Breast epithelium (tissue), 4 donors: ENCODE measurements around the gene IRF6. TPM values are rescaled to one million over a fixed set of nuclear protein-coding genes. Genes with fewer than 3 reads are reported as not detected.

ENCODE experiments used
- DNase-seq, 2 donors: peaks; one replicate each; pipeline ENCODE4 v3.0.0-alpha.2; 2019; ENCODE audit warnings: low spot score in 2 of 2
- H3K27ac ChIP-seq, 2 donors: fragments of 200-600 bp; sonication (generic) in 1 of 2; one replicate each; pipeline ENCODE4 v1.5.1; 2016 to 2019; ENCODE audit warnings: mild to moderate bottlenecking in 1 of 2
- H3K27me3 ChIP-seq, 2 donors: fragments of 200-600 bp; sonication (generic) in 1 of 2; one replicate each; pipeline versions ENCODE4 v1.5.1 to v1.6.0; 2017 to 2019; ENCODE audit warnings: control low read depth in 1 of 2, mild to moderate bottlenecking in 1 of 2
- H3K36me3 ChIP-seq: fragments of 200-600 bp; one replicate; pipeline ENCODE4 v1.5.1; 2019
- H3K4me1 ChIP-seq, 2 donors: fragments of 200-600 bp; sonication (generic); one replicate each; pipeline ENCODE4 v1.5.1; 2016 to 2019; ENCODE audit warnings: control low read depth in 1 of 2
- H3K4me3 ChIP-seq, 3 donors: fragments of 200-600 bp; sonication (generic); 1 replicate in 2 of 3; 2 replicates in 1 of 3; pipeline ENCODE4 v1.5.1; 2016 to 2019; ENCODE audit warnings: mild to moderate bottlenecking in 3 of 3, moderate library complexity in 2 of 3
- H3K9me3 ChIP-seq, 2 donors: fragments of 200-600 bp; sonication (generic) in 1 of 2; one replicate each; pipeline ENCODE4 v1.5.1; 2016 to 2019; ENCODE audit warnings: control low read depth in 1 of 2
- POLR2A ChIP-seq: fragments of 450-650 bp; IDR thresholded peaks from one replicate; pipeline ENCODE4 v1.6.1; 2016; ENCODE audit warnings: antibody characterized with exemption, mild to moderate bottlenecking, moderate library complexity
- POLR2AphosphoS5 ChIP-seq, 3 donors: sonication (generic); formaldehyde crosslinking; IDR thresholded peaks; one replicate each; pipeline ENCODE4 v1.6.1; 2017; ENCODE audit warnings: antibody characterized with exemption in 3 of 3
- intact Hi-C: fragments of 100-400 bp; cut with DNase I; formaldehyde crosslinking; loops from one replicate; pipeline ENCODE4 v1.15.1; 2023; ENCODE audit warnings: low total_unique reads
- total RNA-seq, 3 donors: library from RNA; depleted of rRNA; stranded (reverse); fragments of >200 nt; gene quantifications; one replicate each; pipeline ENCODE4 v1.1.0, GENCODE V29; 2016
- TF ChIP-seq, protein P1 (sequence below), 3 donors: fragments of 450-650 bp; IDR thresholded peaks; one replicate each; pipeline ENCODE4 v1.5.1; 2016 to 2017; ENCODE audit warnings: antibody characterized with exemption in 3 of 3, mild to moderate bottlenecking in 3 of 3, moderate library complexity in 3 of 3

IRF6 gene
- total RNA-seq, 3 donors from 2014 or later: 1.9 to 81.8 (median 42.9) TPM

- Histone ChIP-seq H3K36me3 (no peaks in the 10 kb centered on the region), H3K4me3 (peak overlapping the region; percentile 60 to 85 (median 71)), H3K4me1 (peaks cover 0 to 17% of the 10 kb centered on the region in 2 donors), H3K27ac (no peak overlapping the region), H3K9me3 (no peaks in the 10 kb centered on the region), H3K27me3 (no peaks in the 10 kb centered on the region)
- DNase-seq: no peak
- intact Hi-C loops: loop anchor here (10.0 kb wide), 1 partner anchor 1481 kb away; no protein-coding TSS in a partner anchor
- no peak for TF ChIP-seq POLR2AphosphoS5 (IDR thresholded peaks at IDR 0.05)
- TF ChIP-seq, protein P1, sequence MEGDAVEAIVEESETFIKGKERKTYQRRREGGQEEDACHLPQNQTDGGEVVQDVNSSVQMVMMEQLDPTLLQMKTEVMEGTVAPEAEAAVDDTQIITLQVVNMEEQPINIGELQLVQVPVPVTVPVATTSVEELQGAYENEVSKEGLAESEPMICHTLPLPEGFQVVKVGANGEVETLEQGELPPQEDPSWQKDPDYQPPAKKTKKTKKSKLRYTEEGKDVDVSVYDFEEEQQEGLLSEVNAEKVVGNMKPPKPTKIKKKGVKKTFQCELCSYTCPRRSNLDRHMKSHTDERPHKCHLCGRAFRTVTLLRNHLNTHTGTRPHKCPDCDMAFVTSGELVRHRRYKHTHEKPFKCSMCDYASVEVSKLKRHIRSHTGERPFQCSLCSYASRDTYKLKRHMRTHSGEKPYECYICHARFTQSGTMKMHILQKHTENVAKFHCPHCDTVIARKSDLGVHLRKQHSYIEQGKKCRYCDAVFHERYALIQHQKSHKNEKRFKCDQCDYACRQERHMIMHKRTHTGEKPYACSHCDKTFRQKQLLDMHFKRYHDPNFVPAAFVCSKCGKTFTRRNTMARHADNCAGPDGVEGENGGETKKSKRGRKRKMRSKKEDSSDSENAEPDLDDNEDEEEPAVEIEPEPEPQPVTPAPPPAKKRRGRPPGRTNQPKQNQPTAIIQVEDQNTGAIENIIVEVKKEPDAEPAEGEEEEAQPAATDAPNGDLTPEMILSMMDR (IDR thresholded peaks at IDR 0.05): no peak
- TF ChIP-seq POLR2A: no peak
Measured at GRCh38 chr1:209783386-209783785, 22.6 kb downstream of the IRF6 start.

DNA sequence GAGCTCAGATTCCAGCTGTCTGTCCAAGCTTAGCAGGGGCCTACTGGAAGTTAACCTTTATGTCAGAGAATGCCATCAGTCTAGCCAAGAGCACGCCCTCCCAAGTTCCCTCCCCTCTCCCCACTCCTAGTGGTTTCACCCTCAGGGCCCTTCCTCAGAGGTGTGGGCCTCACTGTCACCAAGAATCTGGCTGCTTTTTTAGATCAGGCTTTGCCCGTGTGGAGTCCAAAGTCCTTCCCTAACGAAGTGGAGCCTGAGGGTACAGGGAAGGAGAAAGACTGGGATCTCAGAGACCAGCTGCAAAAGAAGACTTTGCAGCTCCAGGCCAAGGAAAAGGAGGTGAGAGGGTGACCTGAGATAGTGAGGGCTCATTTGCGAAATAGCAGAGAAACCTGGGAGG lies 25.7 kb downstream of the IRF6 start:
- no peak for DNase-seq
- Histone ChIP-seq H3K36me3 (no peaks in the 10 kb centered on the region), H3K27me3 (no peaks in the 10 kb centered on the region), H3K9me3 (no peaks in the 10 kb centered on the region), H3K27ac (no peak overlapping the region), H3K4me3 (no peak overlapping the region), H3K4me1 (peaks cover 0 to 8% of the 10 kb centered on the region in 2 donors)
- intact Hi-C loops: loop anchor here (10.0 kb wide), 1 partner anchor 1485 kb away; no protein-coding TSS in a partner anchor
- TF ChIP-seq, protein P1 (IDR thresholded peaks at IDR 0.05): no peak
- no peak for TF ChIP-seq POLR2A
- no peak for TF ChIP-seq POLR2AphosphoS5 (IDR thresholded peaks at IDR 0.05)

- no peak for TF ChIP-seq POLR2AphosphoS5 (IDR thresholded peaks at IDR 0.05)
- no peak for TF ChIP-seq POLR2A
- TF ChIP-seq, protein P1 (IDR thresholded peaks at IDR 0.05): no peak
- Histone ChIP-seq H3K36me3 (no peaks in the 10 kb centered on the region), H3K9me3 (no peaks in the 10 kb centered on the region), H3K4me3 (no peak overlapping the region), H3K4me1 (no peaks in the 10 kb centered on the region), H3K27ac (no peak overlapping the region), H3K27me3 (no peaks in the 10 kb centered on the region)
- intact Hi-C loops: no loop called here
- no peak for DNase-seq
Measured at GRCh38 chr1:209778102-209778501, 27.8 kb downstream of the IRF6 start.

DNA sequence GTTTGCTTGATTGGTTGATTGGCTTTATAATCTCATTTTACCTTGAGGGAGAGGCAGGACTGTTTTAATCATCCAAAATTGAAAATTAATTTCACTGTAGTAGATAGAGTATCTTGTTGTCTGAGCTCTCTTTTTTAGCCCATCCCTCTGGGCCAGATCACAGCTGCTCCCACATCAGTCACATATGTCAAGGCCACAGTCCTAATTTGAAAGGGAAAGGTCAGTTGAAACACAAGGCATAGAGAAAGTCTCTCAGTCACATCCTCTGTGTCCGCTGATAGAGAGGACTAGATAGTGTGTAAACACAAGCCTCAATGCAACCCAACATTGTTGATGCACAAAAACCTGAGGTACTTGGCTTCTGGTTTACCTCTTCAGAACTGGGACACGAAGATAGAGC lies 28.4 kb downstream of the IRF6 start:
- no peak for DNase-seq
- TF ChIP-seq POLR2A (no peak), POLR2AphosphoS5 (IDR thresholded peaks at IDR 0.05) (no peak)
- TF ChIP-seq, protein P1 (IDR thresholded peaks at IDR 0.05): no peak
- Histone ChIP-seq H3K27me3 (no peaks in the 10 kb centered on the region), H3K27ac (no peak overlapping the region), H3K4me3 (no peak overlapping the region), H3K4me1 (no peaks in the 10 kb centered on the region), H3K9me3 (no peaks in the 10 kb centered on the region), H3K36me3 (no peaks in the 10 kb centered on the region)
- intact Hi-C loops: no loop called here

DNA sequence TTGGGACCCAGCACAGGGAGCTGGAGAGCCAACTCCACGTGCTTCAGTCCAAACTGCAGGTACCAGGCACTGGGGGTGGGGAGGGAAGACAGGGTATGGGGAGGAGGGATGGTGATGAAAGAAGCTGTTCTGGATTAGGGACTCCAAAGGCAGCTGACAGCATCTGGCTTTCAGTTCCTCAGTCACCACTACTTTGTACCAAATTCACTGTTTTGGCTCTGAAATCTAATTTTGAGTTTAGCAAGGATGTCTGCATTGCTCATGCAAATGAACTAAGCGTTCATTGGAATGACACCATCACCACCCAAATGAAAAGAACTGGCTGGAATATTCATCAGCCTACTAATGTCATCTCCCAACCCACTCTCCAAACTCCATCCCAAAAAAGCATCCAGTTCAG lies 30.3 kb downstream of the IRF6 start:
- H3K4me1 ChIP-seq: no peaks in the 10 kb centered on the region
- intact Hi-C loops: no loop called here
- no peaks in the 10 kb centered on the region for H3K36me3 ChIP-seq
- H3K9me3 ChIP-seq: no peaks in the 10 kb centered on the region
- TF ChIP-seq POLR2AphosphoS5 (IDR thresholded peaks at IDR 0.05) (no peak), POLR2A (no peak)
- TF ChIP-seq, protein P1 (IDR thresholded peaks at IDR 0.05): no peak
- H3K27me3 ChIP-seq: no peaks in the 10 kb centered on the region
- no peak overlapping the region for H3K27ac ChIP-seq
- H3K4me3 ChIP-seq: no peak overlapping the region
- no peak for DNase-seq
